K562 (cell line): Measurements from ENCODE around the gene CXCR5. TPM values are rescaled to one million over a fixed set of nuclear protein-coding genes. Genes with fewer than 3 reads are reported as not detected.

Experiments
- CBFA2T2 ChIP-seq: fragments of 450-650 bp; conservative IDR thresholded peaks from 2 replicates; pipeline ENCODE4 v1.6.1; 2017; ENCODE audit warnings: mild to moderate bottlenecking
- CBX5 ChIP-seq: IDR thresholded peaks from 2 replicates; pipeline ENCODE4 v1.6.1; 2014; ENCODE audit warnings: low read depth, borderline replicate concordance
- CEBPG ChIP-seq, 3 experiments: fragments of 200-800 bp in 1 of 3; sonication (Bioruptor generic) in 1 of 3; sonication (generic) in 1 of 3; formaldehyde crosslinking in 1 of 3; IDR thresholded peaks in 2 of 3; conservative IDR thresholded peaks in 1 of 3; 2 replicates each; pipeline versions ENCODE4 v1.6.1 to v1.8.0; 2016 to 2022; ENCODE audit warnings: missing compliant biosample characterization in 2 of 3, missing genetic modification characterization in 2 of 3, mild to moderate bottlenecking in 1 of 3, missing genetic modification reagents in 1 of 3
- CTCFL ChIP-seq: IDR thresholded peaks from 2 replicates; pipeline ENCODE4 v1.6.1; 2011; ENCODE audit warnings: borderline replicate concordance, low read depth, mild to moderate bottlenecking, moderate library complexity, low read length; ENCODE audit not compliant: insufficient read depth, poor library complexity, severe bottlenecking
- ETV1 ChIP-seq: fragments of 450-650 bp; conservative IDR thresholded peaks from 2 replicates; pipeline ENCODE4 v1.6.1; 2016; ENCODE audit warnings: missing genetic modification characterization, control low read depth, low read depth, missing compliant biosample characterization
- GABPA ChIP-seq: fragments of 200-800 bp; sonication (Bioruptor generic); conservative IDR thresholded peaks from 2 replicates; pipeline ENCODE4 v1.6.1; 2016; ENCODE audit warnings: low read depth, missing genetic modification characterization, missing compliant biosample characterization
- HDGF ChIP-seq: fragments of 450-650 bp; IDR thresholded peaks from 2 replicates; pipeline ENCODE4 v1.6.1; 2016
- MTA1 ChIP-seq: fragments of 450-650 bp; IDR thresholded peaks from 2 replicates; pipeline ENCODE4 v1.6.1; 2017; ENCODE audit warnings: borderline replicate concordance
- MTA2 ChIP-seq: fragments of 450-650 bp; IDR thresholded peaks from 2 replicates; pipeline ENCODE4 v1.6.1; 2016; ENCODE audit warnings: low read depth
- SIRT6 ChIP-seq: IDR thresholded peaks from one replicate; pipeline ENCODE4 v1.6.1; 2012; ENCODE audit warnings: low read depth, mild to moderate bottlenecking, control low read depth, inconsistent platforms, low read length, moderate library complexity
- SP2 ChIP-seq: IDR thresholded peaks from 2 replicates; pipeline ENCODE4 v1.6.1; 2011; ENCODE audit warnings: mild to moderate bottlenecking, low read depth, low read length, moderate library complexity; ENCODE audit not compliant: poor library complexity, severe bottlenecking; ENCODE audit errors: extremely low read depth
- TRIM28 ChIP-seq: fragments of 450-650 bp; IDR thresholded peaks from 2 replicates; pipeline ENCODE4 v1.6.1; 2017
- ZBTB34 ChIP-seq: fragments of 250-450 bp; sonication (Bioruptor Pico); IDR thresholded peaks from 2 replicates; pipeline ENCODE4 v1.8.0; 2021; ENCODE audit warnings: mild to moderate bottlenecking, moderate library complexity
- ZC3H4 ChIP-seq: sonication (generic); formaldehyde crosslinking; IDR thresholded peaks from 2 replicates; pipeline ENCODE4 v1.9.0; 2021; ENCODE audit warnings: missing genetic modification reagents, borderline replicate concordance
- ZFPM2 ChIP-seq: fragments of 250-450 bp; sonication (Bioruptor Pico); IDR thresholded peaks from 2 replicates; pipeline ENCODE4 v1.5.1; 2022; ENCODE audit warnings: mild to moderate bottlenecking
- ZNF224 ChIP-seq: sonication (generic); formaldehyde crosslinking; IDR thresholded peaks from 2 replicates; pipeline ENCODE4 v1.8.0; 2022; ENCODE audit warnings: mild to moderate bottlenecking, missing genetic modification reagents
- ZNF239 ChIP-seq: fragments of 250-450 bp; sonication (Bioruptor Pico); IDR thresholded peaks from 2 replicates; pipeline ENCODE4 v1.4.0; 2020; ENCODE audit warnings: mild to moderate bottlenecking
- ZNF436 ChIP-seq: fragments of 250-450, 450-650 bp; sonication (Bioruptor Pico); formaldehyde crosslinking; IDR thresholded peaks from 2 replicates; pipeline ENCODE4 v1.7.0; 2020; ENCODE audit warnings: mild to moderate bottlenecking
- ZNF609 ChIP-seq: sonication (generic); formaldehyde crosslinking; IDR thresholded peaks from 2 replicates; pipeline ENCODE4 v1.8.1; 2023; ENCODE audit warnings: missing genetic modification reagents, mild to moderate bottlenecking, borderline replicate concordance
- ZNF77 ChIP-seq: fragments of 250-450 bp; sonication (Bioruptor Pico); IDR thresholded peaks from 2 replicates; pipeline ENCODE4 v1.5.0; 2020
- polyA plus RNA-seq, 8 experiments: library from polyadenylated mRNA; depleted of rRNA in 4 of 8; stranded (reverse) in 5 of 8; unstranded in 3 of 8; fragments of >200 nt; fragmentation: Nextera tagmentation in 2 of 8; fragmentation: Illumina TruSeq in 1 of 8; extraction: Ambion mirVana in 2 of 8; extraction: Trizol in 1 of 8; gene quantifications; 2 replicates each; pipeline versions ENCODE4 v1.2.1 to v1.2.3, GENCODE V29; 2011 to 2014; ENCODE audit warnings: inconsistent platforms in 1 of 8, missing spikeins in 1 of 8
- total RNA-seq, 7 experiments: library from RNA; depleted of rRNA in 6 of 7; stranded (reverse); fragments of >200 nt in 6 of 7; fragmentation: Illumina TruSeq in 2 of 7; extraction: Trizol in 2 of 7; gene quantifications; 2 replicates each; pipeline versions ENCODE4 v1.2.1 to v1.2.3, GENCODE V29; 2011 to 2021; ENCODE audit warnings: low replicate concordance in 1 of 7

Gene CXCR5
- total and polyA plus RNA-seq, 9 of the 15 experiments (the other 6 are each of a cell fraction or from before 2014, with no cell fraction given), result 0.03 to 0.06 TPM; not detected in 7

GRCh38 chr11:118918128-118918685 lies 34.5 kb downstream of the CXCR5 start (continued):
- peak; percentile 34 for TF ChIP-seq GABPA
- no peak for TF ChIP-seq ZNF77 (CRISPR knock-in tag)
- no peak for TF ChIP-seq SIRT6
- no peak for TF ChIP-seq TRIM28
- TF ChIP-seq ZFPM2 (CRISPR knock-in tag), result no peak
- TF ChIP-seq ZNF224 (CRISPR knock-in tag), result no peak
- TF ChIP-seq ZNF609 (CRISPR knock-in tag), result 0 out of 2 replicates have a peak, but pooled peaks have one; percentile 20
- no peak for TF ChIP-seq SP2
- TF ChIP-seq ZBTB34 (CRISPR knock-in tag), result no peak
- TF ChIP-seq CBX5, result no peak
- TF ChIP-seq HDGF, result peak; percentile 29; the same call in 1 of the 2 replicates
- TF ChIP-seq MTA1, result 0 out of 2 replicates have a peak, but pooled peaks have one; percentile 15
- no peak for TF ChIP-seq ZC3H4 (CRISPR knock-in tag)
- no peak for TF ChIP-seq ZNF436 (CRISPR knock-in tag)
- TF ChIP-seq CTCFL, result no peak
- TF ChIP-seq ZNF239 (CRISPR knock-in tag), result no peak
- no peak for TF ChIP-seq CEBPG (CRISPR knock-in tag; IDR thresholded peaks at IDR 0.05)
- TF ChIP-seq CEBPG (tag; conservative IDR thresholded peaks at IDR 0.05 in 1 of 2, IDR thresholded peaks at IDR 0.05 in 1 of 2), result no peak
- TF ChIP-seq MTA2, result no peak
- TF ChIP-seq ETV1 (tag), result 0 out of 2 replicates have a peak, but pooled peaks have one; percentile 28
- TF ChIP-seq CBFA2T2, result no peak
